ENCODE results near the gene SDK1. TPM values are rescaled to one million over a fixed set of nuclear protein-coding genes. Genes with fewer than 3 reads are reported as not detected.

Gene SDK1
- total RNA-seq, 1 donor from 2014 or later = 2.2 TPM

DNA sequence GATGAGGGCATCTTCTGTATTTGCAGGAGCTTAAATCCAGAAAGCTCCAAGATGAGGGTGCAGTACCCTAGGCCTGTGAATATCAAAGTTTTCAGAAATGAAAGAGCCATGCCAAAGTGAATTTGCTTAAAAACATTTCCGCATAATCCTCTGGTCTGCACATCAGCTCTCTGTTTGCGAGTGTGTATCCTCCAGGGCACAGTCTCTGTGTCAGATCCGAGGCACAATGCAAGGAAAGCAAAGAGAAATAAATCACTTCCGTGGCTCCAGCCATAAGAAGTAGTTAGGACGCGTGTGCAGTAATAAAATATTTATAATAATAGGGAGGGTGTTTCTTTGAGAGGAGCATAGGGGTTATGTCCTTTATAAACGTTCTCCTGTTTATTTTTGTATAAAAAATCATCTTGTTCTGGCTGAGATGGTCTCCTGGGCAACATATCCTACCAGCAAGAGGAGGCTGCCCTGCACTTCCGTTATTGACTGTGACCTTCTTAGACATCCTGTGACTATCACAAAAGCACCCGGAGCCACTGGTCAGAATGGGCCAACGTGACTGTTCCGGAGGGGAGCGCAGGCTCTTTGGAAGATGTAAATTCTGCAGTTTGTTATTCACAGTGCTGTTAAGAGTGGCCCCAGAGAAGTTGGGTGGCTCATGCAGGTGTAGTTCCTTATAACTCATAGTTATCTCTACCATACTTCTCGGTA lies 713.4 kb downstream of the SDK1 start:
- intact Hi-C loops (cut with DNase I) = no loop called here
- no peak for DNase-seq

GRCh38 chr7:4015371-4015770 lies 714.3 kb downstream of the SDK1 start:
- intact Hi-C loops (cut with DNase I) = no loop called here
- DNase-seq (no peak), ATAC-seq (ENCODE audit: poor library complexity) (no peak)

More for the DNA sequence above, 713.4 kb downstream of the SDK1 start:
- no peak for ATAC-seq (ENCODE audit: poor library complexity)

- ATAC-seq (ENCODE audit: poor library complexity) = no peak
- intact Hi-C loops (cut with DNase I) = no loop called here
- DNase-seq = no peak
Observed at GRCh38 chr7:4015996-4016395, 714.9 kb downstream of the SDK1 start.

- no peak for ATAC-seq (ENCODE audit: poor library complexity)
- intact Hi-C loops (cut with DNase I) = no loop called here
- DNase-seq = no peak
Observed at GRCh38 chr7:4017081-4017480, 716.0 kb downstream of the SDK1 start.

GRCh38 chr7:4017785-4018184 lies 716.7 kb downstream of the SDK1 start:
- intact Hi-C loops (cut with DNase I) = no loop called here
- ATAC-seq (ENCODE audit: poor library complexity) = no peak
- no peak for DNase-seq

- no peak for ATAC-seq (ENCODE audit: poor library complexity)
- intact Hi-C loops (cut with DNase I) = no loop called here
- no peak for DNase-seq
Observed at GRCh38 chr7:4018601-4019316, 717.7 kb downstream of the SDK1 start.

GRCh38 chr7:4020086-4020485 lies 719.0 kb downstream of the SDK1 start:
- ATAC-seq (ENCODE audit: poor library complexity) = no peak
- intact Hi-C loops (cut with DNase I) = no loop called here

DNA sequence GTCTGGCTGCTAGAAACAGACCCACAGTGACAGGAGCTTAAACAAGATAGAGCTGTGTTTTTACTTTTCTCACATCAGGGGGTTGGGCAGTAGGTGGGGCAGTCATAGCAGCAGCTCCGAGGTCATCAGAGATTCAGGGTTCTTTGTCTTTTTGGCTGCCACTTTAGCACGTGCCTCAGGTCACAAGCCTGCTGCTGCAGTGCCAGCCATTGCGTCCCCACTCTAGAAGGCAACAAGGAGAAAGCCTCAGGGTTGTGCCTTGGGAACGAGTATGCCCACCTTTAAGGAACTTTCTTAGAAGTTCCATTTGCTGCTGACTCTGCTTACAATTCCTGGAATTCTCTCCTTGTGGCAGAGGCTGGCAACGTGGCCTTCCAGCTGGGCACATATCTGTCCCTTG lies 720.4 kb downstream of the SDK1 start:
- intact Hi-C loops (cut with DNase I) = no loop called here
- ATAC-seq (ENCODE audit: poor library complexity) (no peak), DNase-seq (no peak)

More at GRCh38 chr7:4020086-4020485, 719.0 kb downstream of the SDK1 start:
- DNase-seq = no peak

DNA sequence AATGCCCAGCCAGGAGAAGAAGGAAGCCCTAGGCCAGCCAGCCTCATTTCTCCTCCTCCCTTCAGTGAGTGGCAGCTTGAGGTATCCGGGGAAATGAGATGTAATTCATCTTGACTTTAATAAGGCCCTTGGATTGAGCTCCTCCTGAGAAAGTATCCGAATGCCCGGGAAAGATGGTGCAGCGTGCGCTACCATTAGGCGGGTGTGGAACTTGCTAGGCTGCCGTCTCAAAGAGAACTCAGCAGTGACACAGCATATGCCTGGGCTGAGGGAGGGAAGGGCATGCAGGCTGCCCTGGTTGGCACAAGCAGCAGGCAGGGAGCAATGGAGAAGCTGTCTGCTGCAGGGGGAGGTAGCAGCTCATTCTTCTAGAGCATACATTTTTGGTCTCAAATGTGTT lies 721.2 kb downstream of the SDK1 start:
- no peak for DNase-seq
- ATAC-seq (ENCODE audit: poor library complexity) = no peak
- intact Hi-C loops (cut with DNase I) = no loop called here

GRCh38 chr7:4023502-4023901 lies 722.5 kb downstream of the SDK1 start:
- ATAC-seq (ENCODE audit: poor library complexity) = no peak
- DNase-seq = no peak
- intact Hi-C loops (cut with DNase I) = no loop called here

GRCh38 chr7:4024133-4024532 lies 723.1 kb downstream of the SDK1 start:
- ATAC-seq (ENCODE audit: poor library complexity) (no peak), DNase-seq (no peak)
- intact Hi-C loops (cut with DNase I) = no loop called here

- no peak for ATAC-seq (ENCODE audit: poor library complexity)
- no peak for DNase-seq
- intact Hi-C loops (cut with DNase I) = no loop called here
Observed at GRCh38 chr7:4024806-4025205, 723.8 kb downstream of the SDK1 start.

- DNase-seq = no peak
- intact Hi-C loops (cut with DNase I) = no loop called here
- ATAC-seq (ENCODE audit: poor library complexity) = no peak
Observed at GRCh38 chr7:4025210-4025609, 724.2 kb downstream of the SDK1 start.

DNA sequence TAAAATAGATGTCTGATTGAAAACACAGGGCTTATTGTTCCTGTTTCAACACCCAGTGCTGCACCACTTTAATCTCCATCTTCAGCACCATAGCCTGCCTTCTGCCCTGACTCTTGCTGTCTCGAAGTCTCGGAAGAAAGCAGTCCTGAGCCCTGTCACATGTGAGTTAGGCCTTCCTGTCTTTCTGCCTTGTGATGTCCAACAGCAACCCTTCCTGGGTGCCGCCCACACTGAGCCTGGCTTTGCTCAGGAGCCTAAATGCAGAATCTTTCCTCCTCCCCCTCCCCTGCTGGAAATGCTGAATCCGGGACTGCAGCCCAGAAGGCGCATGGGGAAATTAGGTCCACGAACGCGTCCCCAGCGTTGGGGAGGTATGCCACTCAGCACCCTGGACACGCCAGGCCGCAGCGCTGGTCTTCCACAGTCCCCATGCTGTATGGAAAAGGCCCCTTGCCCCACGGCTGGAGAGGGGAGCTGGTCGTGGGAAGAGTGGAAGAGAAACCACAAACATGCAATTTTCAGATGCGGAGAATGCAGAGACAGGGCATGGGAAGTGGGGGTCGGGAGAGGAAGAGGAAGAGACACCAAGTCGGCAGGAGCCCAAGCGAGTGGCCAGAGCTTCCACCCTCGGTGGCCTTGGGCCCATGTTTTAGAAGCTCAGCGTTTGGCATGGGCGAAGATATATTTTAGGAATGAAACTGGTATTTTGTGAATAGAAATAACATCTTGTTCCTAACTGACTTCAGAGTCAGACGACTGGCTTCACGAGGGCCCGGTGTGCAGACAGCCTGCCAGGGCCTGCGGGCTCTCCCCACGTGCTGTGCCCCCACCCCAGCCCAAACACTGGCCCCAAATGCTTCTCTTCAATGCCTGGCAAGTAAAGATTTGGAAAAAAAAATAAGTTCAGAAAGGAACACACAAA lies 724.9 kb downstream of the SDK1 start:
- DNase-seq = no peak
- intact Hi-C loops (cut with DNase I) = no loop called here
- no peak for ATAC-seq (ENCODE audit: poor library complexity)

GRCh38 chr7:4026941-4027486 lies 726.0 kb downstream of the SDK1 start:
- no peak for DNase-seq
- intact Hi-C loops (cut with DNase I) = no loop called here
- ATAC-seq (ENCODE audit: poor library complexity) = no peak

DNA sequence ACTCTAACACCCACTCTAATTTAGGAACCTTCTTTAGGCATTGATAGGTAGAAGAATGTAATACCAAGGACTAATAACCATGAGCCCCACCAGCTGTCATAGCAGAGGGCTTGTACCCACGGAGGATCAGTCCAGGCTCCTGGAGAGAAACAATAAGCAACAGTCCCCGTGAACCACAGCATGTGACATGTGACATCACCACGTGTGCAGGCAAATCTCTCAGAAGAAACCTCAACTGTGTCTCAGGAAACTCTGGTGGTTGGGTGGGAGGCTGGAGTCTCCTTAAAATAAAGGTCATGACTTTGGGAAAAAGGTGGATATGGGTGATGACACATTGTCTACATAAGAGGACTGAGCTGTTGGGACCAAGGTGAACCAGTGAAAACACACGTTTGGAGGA lies 727.2 kb downstream of the SDK1 start:
- intact Hi-C loops (cut with DNase I) = no loop called here
- ATAC-seq (ENCODE audit: poor library complexity) (no peak), DNase-seq (no peak)

DNA sequence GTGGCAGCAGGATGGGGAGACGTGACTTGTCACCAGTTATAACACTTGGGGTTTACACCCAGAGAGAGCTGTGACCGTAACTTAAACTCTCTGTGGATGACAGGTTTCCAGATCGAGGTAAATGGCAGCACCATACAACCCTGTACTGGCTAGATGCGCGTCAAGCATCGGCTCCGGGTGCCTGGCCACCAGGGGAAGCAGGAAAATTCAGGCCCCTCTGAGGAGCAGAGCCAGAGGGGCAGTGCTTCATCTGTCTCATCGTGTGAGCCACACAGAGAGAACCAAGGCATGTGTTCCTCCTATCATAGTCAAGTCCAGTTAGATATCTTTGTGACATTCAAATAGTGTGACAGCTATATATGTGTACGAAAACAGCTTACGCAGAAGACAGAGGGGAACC lies 728.9 kb downstream of the SDK1 start:
- intact Hi-C loops (cut with DNase I) = no loop called here
- DNase-seq = no peak
- no peak for ATAC-seq (ENCODE audit: poor library complexity)

DNA sequence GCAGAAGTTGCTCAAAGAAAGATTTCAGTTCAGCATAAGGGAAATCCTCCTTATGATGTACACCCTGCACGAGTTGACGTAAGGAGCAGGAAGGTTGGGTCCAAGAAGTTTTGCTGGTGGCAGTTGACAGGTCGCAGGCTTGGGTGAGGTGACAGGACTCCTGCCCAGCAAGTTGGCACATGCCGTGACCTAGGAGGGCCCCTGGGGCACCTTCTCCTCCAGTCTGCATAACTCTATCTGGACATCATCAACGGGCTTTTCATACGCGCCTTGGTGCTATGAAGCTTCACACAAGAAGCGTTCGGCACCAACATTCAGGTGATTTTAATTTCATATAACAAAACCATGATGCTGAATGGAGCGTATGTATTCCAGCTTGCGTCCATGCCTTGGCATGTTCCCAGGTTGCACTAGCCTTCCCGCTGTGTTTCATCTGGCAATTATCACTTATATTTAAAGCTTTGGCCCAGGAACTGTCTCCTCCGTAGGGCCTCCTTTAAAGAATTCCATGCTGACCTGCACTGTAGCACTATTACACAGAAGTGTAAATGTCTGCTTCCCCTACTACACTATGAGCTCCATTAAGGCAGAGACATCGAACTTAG lies 729.4 kb downstream of the SDK1 start:
- no peak for ATAC-seq (ENCODE audit: poor library complexity)
- intact Hi-C loops (cut with DNase I) = no loop called here
- no peak for DNase-seq

DNA sequence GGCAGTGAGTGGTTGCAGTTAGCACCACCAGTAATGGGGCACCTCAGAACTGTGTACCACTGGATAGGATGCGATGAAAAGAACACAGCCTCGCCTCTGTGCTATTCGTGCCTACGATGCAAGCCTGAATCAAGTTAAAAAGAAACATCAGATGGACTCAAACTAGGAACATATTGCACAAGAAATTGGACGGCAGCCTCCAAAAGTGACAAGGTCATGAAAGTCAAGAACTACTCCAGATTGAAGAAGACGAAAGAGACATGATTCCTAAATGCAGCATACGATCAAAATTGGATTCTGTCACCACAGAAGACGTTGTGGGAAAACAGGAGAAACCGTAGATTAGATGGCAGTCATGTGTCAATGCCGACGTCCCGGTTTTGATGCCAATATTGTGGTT lies 732.9 kb downstream of the SDK1 start:
- DNase-seq (no peak), ATAC-seq (ENCODE audit: poor library complexity) (no peak)
- intact Hi-C loops (cut with DNase I) = no loop called here

All from Right ventricle myocardium superior (tissue), 1 donor.